Endothelial cell of umbilical vein (primary cell): ENCODE data around the gene CHI3L1.

Experiments used
- EZH2 ChIP-seq: IDR thresholded peaks from 2 replicates; pipeline ENCODE4 v1.6.1; 2012; ENCODE audit warnings: borderline replicate concordance, low read depth, mild to moderate bottlenecking, moderate library complexity, low read length, inconsistent platforms; ENCODE audit not compliant: severe bottlenecking
- FOS ChIP-seq: IDR thresholded peaks from 2 replicates; pipeline ENCODE4 v1.6.1; 2011; ENCODE audit warnings: mild to moderate bottlenecking, low read length, moderate library complexity, borderline replicate concordance; ENCODE audit not compliant: insufficient read depth
- JUN ChIP-seq: IDR thresholded peaks from 2 replicates; pipeline ENCODE4 v1.6.1; 2011; ENCODE audit warnings: borderline replicate concordance, low read depth; ENCODE audit not compliant: insufficient read length, insufficient read depth
- MYC ChIP-seq: IDR thresholded peaks from one replicate; pipeline ENCODE4 v1.6.1; 2011; ENCODE audit warnings: mild to moderate bottlenecking, low read depth, low read length
- POLR2A ChIP-seq: IDR thresholded peaks from 2 replicates; pipeline ENCODE4 v1.6.1; 2012; ENCODE audit warnings: low read depth, mild to moderate bottlenecking, control low read depth, low read length
- POLR2AphosphoS5 ChIP-seq: IDR thresholded peaks from 2 replicates; pipeline ENCODE4 v1.6.1; 2012; ENCODE audit warnings: low read depth, mild to moderate bottlenecking, control low read depth, low read length, moderate library complexity; ENCODE audit not compliant: insufficient read depth
- TF ChIP-seq, protein P1 (sequence below), 2 donors: IDR thresholded peaks; 1 replicate in 1 of 2; 2 replicates in 1 of 2; pipeline ENCODE4 v1.5.1; 2011; ENCODE audit warnings: low read length in 2 of 2, mild to moderate bottlenecking in 2 of 2, moderate library complexity in 2 of 2, control low read depth in 1 of 2, inconsistent platforms in 1 of 2, low read depth in 1 of 2; ENCODE audit not compliant: insufficient read depth in 1 of 2; ENCODE audit errors: extremely low read depth in 1 of 2
- TF ChIP-seq, protein P2 (sequence below): IDR thresholded peaks from 2 replicates; pipeline ENCODE4 v1.6.1; 2011; ENCODE audit not compliant: insufficient read depth, insufficient read length

DNA sequence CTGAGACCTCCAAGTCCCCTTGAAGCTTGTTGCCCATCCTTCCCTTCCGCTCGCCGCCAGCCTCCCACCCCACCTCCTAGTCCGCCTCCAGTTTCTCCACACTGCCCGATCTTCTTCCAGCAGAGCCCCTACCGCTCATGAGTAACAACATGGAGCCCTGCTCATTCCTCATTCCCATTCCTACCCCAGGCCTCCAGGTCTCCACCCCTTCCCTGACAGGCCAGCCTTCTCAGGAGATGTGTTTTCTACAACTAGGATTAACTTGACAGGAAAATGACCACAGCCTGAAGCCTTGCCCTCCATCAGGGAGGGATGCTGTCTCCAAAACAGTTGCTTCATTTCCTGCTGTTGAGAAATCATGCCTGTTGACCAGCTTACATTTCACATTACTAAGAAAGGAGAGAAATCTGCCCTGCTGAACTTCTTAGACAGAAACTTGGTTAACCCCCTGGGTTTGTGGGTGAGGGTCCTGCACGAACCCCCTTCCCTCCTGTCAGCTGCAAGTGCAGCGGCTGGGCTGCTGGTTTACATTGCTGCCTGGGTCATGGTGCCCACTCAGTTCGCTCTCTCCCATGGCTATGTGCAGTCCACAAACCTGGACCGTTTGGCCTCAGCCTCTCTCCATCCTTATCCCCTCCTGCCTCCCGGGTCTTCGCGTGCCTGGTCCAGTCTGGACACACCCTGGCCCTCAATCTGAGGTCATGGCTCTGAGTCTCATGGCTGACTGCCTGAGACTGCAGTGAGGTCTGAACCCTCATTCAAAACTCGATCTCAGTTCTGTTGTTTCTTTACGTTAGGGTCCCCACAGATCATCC, 16.1 kb upstream of the CHI3L1 start:
- TF ChIP-seq POLR2A (no peak), EZH2 (no peak), MYC (no peak), FOS (no peak), JUN (no peak), POLR2AphosphoS5 (no peak)
- TF ChIP-seq, protein P1, sequence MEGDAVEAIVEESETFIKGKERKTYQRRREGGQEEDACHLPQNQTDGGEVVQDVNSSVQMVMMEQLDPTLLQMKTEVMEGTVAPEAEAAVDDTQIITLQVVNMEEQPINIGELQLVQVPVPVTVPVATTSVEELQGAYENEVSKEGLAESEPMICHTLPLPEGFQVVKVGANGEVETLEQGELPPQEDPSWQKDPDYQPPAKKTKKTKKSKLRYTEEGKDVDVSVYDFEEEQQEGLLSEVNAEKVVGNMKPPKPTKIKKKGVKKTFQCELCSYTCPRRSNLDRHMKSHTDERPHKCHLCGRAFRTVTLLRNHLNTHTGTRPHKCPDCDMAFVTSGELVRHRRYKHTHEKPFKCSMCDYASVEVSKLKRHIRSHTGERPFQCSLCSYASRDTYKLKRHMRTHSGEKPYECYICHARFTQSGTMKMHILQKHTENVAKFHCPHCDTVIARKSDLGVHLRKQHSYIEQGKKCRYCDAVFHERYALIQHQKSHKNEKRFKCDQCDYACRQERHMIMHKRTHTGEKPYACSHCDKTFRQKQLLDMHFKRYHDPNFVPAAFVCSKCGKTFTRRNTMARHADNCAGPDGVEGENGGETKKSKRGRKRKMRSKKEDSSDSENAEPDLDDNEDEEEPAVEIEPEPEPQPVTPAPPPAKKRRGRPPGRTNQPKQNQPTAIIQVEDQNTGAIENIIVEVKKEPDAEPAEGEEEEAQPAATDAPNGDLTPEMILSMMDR (IDR thresholded peaks at IDR 0.05; ENCODE audit: extremely low read depth in 1 of 2, insufficient read depth in 1 of 2, low read depth in 1 of 2, low read length in 2 of 2), result no peak
- TF ChIP-seq, protein P2, sequence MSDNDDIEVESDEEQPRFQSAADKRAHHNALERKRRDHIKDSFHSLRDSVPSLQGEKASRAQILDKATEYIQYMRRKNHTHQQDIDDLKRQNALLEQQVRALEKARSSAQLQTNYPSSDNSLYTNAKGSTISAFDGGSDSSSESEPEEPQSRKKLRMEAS, result no peak
